ENCODE measurements around the gene SCLY. TPM values are rescaled to one million over a fixed set of nuclear protein-coding genes. Genes with fewer than 3 reads are reported as not detected.

SCLY gene
- total and polyA plus RNA-seq, 9 donors, result 5.3 to 11.6 (median 9.6) TPM

GRCh38 chr2:238102865-238103264, 42.1 kb downstream of the SCLY start:
- Histone ChIP-seq H3K36me3 (ENCODE audit: control insufficient read depth, insufficient read depth, low read length) (no peaks in the 10 kb centered on the region), H3K27me3 (ENCODE audit: control insufficient read depth, insufficient read depth, low read length) (no peaks in the 10 kb centered on the region), H3K4me3 (ENCODE audit: low read length) (no peak overlapping the region), H3K4me1 (ENCODE audit: control insufficient read depth, insufficient read depth, low read length) (peaks cover 9% of the 10 kb centered on the region), H3K27ac (ENCODE audit: low read length) (no peak overlapping the region), H3K9me3 (replicated peaks; ENCODE audit: control insufficient read depth, low read depth, low read length) (no peaks in the 10 kb centered on the region)
- WGBS (ENCODE audit: insufficient coverage), result 69% methylated on average over 6 of the region's 10 CpGs
- DNase-seq, result no peak

- peaks cover 16% of the 10 kb centered on the region for H3K4me1 ChIP-seq (ENCODE audit: control insufficient read depth, insufficient read depth, low read length)
- H3K27me3 ChIP-seq (ENCODE audit: control insufficient read depth, insufficient read depth, low read length), result no peaks in the 10 kb centered on the region
- H3K27ac ChIP-seq (ENCODE audit: low read length), result no peak overlapping the region
- H3K36me3 ChIP-seq (ENCODE audit: control insufficient read depth, insufficient read depth, low read length), result no peaks in the 10 kb centered on the region
- no peak overlapping the region for H3K4me3 ChIP-seq (ENCODE audit: low read length)
- WGBS (ENCODE audit: insufficient coverage), result 81% methylated on average over 15 of the region's 18 CpGs
- no peak for DNase-seq
- no peaks in the 10 kb centered on the region for H3K9me3 ChIP-seq (replicated peaks; ENCODE audit: control insufficient read depth, low read depth, low read length)
These were observed 42.8 kb downstream of the SCLY start for GRCh38 chr2:238103465-238104225.

GRCh38 chr2:238104226-238104690, 43.5 kb downstream of the SCLY start:
- no peak overlapping the region for H3K4me3 ChIP-seq (ENCODE audit: low read length)
- no peaks in the 10 kb centered on the region for H3K27me3 ChIP-seq (ENCODE audit: control insufficient read depth, insufficient read depth, low read length)
- H3K4me1 ChIP-seq (ENCODE audit: control insufficient read depth, insufficient read depth, low read length), result peaks cover 20% of the 10 kb centered on the region
- H3K27ac ChIP-seq (ENCODE audit: low read length), result no peak overlapping the region
- 88% methylated on average over 13 of the region's 14 CpGs for WGBS (ENCODE audit: insufficient coverage)
- no peaks in the 10 kb centered on the region for H3K36me3 ChIP-seq (ENCODE audit: control insufficient read depth, insufficient read depth, low read length)
- DNase-seq, result no peak
- no peaks in the 10 kb centered on the region for H3K9me3 ChIP-seq (replicated peaks; ENCODE audit: control insufficient read depth, low read depth, low read length)

- no peaks in the 10 kb centered on the region for H3K9me3 ChIP-seq (replicated peaks; ENCODE audit: control insufficient read depth, low read depth, low read length)
- WGBS (ENCODE audit: insufficient coverage), result 88% methylated on average over 18 of the region's 21 CpGs
- H3K27me3 ChIP-seq (ENCODE audit: control insufficient read depth, insufficient read depth, low read length), result no peaks in the 10 kb centered on the region
- no peak for DNase-seq
- H3K27ac ChIP-seq (ENCODE audit: low read length), result no peak overlapping the region
- peaks cover 22% of the 10 kb centered on the region for H3K4me1 ChIP-seq (ENCODE audit: control insufficient read depth, insufficient read depth, low read length)
- no peaks in the 10 kb centered on the region for H3K36me3 ChIP-seq (ENCODE audit: control insufficient read depth, insufficient read depth, low read length)
- H3K4me3 ChIP-seq (ENCODE audit: low read length), result no peak overlapping the region
These were observed 44.0 kb downstream of the SCLY start for GRCh38 chr2:238104691-238105371.

GRCh38 chr2:238105506-238106338, 44.9 kb downstream of the SCLY start:
- Histone ChIP-seq H3K4me3 (ENCODE audit: low read length) (no peak overlapping the region), H3K27ac (ENCODE audit: low read length) (no peak overlapping the region), H3K4me1 (ENCODE audit: control insufficient read depth, insufficient read depth, low read length) (peaks cover 22% of the 10 kb centered on the region), H3K36me3 (ENCODE audit: control insufficient read depth, insufficient read depth, low read length) (no peaks in the 10 kb centered on the region), H3K9me3 (replicated peaks; ENCODE audit: control insufficient read depth, low read depth, low read length) (no peaks in the 10 kb centered on the region), H3K27me3 (ENCODE audit: control insufficient read depth, insufficient read depth, low read length) (no peaks in the 10 kb centered on the region)
- DNase-seq, result no peak
- 88% methylated on average over 23 of the region's 28 CpGs for WGBS (ENCODE audit: insufficient coverage)

GRCh38 chr2:238106339-238106697, 45.5 kb downstream of the SCLY start:
- Histone ChIP-seq H3K36me3 (ENCODE audit: control insufficient read depth, insufficient read depth, low read length) (no peaks in the 10 kb centered on the region), H3K4me1 (ENCODE audit: control insufficient read depth, insufficient read depth, low read length) (peaks cover 22% of the 10 kb centered on the region), H3K27me3 (ENCODE audit: control insufficient read depth, insufficient read depth, low read length) (no peaks in the 10 kb centered on the region), H3K27ac (ENCODE audit: low read length) (no peak overlapping the region), H3K9me3 (replicated peaks; ENCODE audit: control insufficient read depth, low read depth, low read length) (no peaks in the 10 kb centered on the region), H3K4me3 (ENCODE audit: low read length) (no peak overlapping the region)
- no peak for DNase-seq
- WGBS (ENCODE audit: insufficient coverage), result 66% methylated on average over 13 of the region's 13 CpGs

- no peak for DNase-seq
- Histone ChIP-seq H3K4me1 (ENCODE audit: control insufficient read depth, insufficient read depth, low read length) (peaks cover 22% of the 10 kb centered on the region), H3K27ac (ENCODE audit: low read length) (no peak overlapping the region), H3K27me3 (ENCODE audit: control insufficient read depth, insufficient read depth, low read length) (no peaks in the 10 kb centered on the region), H3K36me3 (ENCODE audit: control insufficient read depth, insufficient read depth, low read length) (no peaks in the 10 kb centered on the region), H3K4me3 (ENCODE audit: low read length) (no peak overlapping the region), H3K9me3 (replicated peaks; ENCODE audit: control insufficient read depth, low read depth, low read length) (no peaks in the 10 kb centered on the region)
- 71% methylated on average over 26 of the region's 28 CpGs for WGBS (ENCODE audit: insufficient coverage)
These were observed 46.1 kb downstream of the SCLY start for GRCh38 chr2:238106698-238107524.

GRCh38 chr2:238107525-238108422, 47.0 kb downstream of the SCLY start:
- Histone ChIP-seq H3K9me3 (replicated peaks; ENCODE audit: control insufficient read depth, low read depth, low read length) (no peaks in the 10 kb centered on the region), H3K4me3 (ENCODE audit: low read length) (no peak overlapping the region), H3K27ac (ENCODE audit: low read length) (no peak overlapping the region), H3K4me1 (ENCODE audit: control insufficient read depth, insufficient read depth, low read length) (peaks cover 22% of the 10 kb centered on the region), H3K27me3 (ENCODE audit: control insufficient read depth, insufficient read depth, low read length) (no peaks in the 10 kb centered on the region), H3K36me3 (ENCODE audit: control insufficient read depth, insufficient read depth, low read length) (no peaks in the 10 kb centered on the region)
- WGBS (ENCODE audit: insufficient coverage), result 80% methylated on average over 26 of the region's 28 CpGs
- no peak for DNase-seq
